H1 (cell line): ENCODE data around the gene IL1A. TPM values are rescaled to one million over a fixed set of nuclear protein-coding genes. Genes with fewer than 3 reads are reported as not detected.

Experiments used
- CTCF ChIA-PET: fragments of 300-600 bp; sonication (Branson Sonifier 250); formaldehyde crosslinking; loops from one replicate; lab custom pipeline; 2021; ENCODE audit not compliant: partially characterized antibody; lab: Charles Lee
- POLR2A ChIA-PET: fragments of 300-600 bp; sonication (Branson Sonifier 250); formaldehyde crosslinking; loops from one replicate; lab custom pipeline; 2021; ENCODE audit warnings: inconsistent platforms; ENCODE audit not compliant: partially characterized antibody; lab: Charles Lee
- DNase-seq, 2 experiments: peaks; one replicate each; pipeline versions ENCODE4 v3.0.0 to v3.0.0-alpha.2; 2010 to 2022; ENCODE audit warnings: low spot score in 2 of 2, low read depth in 1 of 2, mixed read lengths in 1 of 2
- FAIRE-seq: peaks from 2 replicates; lab custom pipeline; 2011; peaks lifted over from hg19 to GRCh38; lab: Jason Lieb, UNC
- H2AFZ ChIP-seq: 2 replicates; pipeline ENCODE4 v1.8.1; 2012; ENCODE audit warnings: low read length, inconsistent platforms
- H2AK5ac ChIP-seq: 2 replicates; pipeline ENCODE4 v1.6.1; 2013; ENCODE audit warnings: low read depth, low read length
- H2BK120ac ChIP-seq: replicated peaks from 2 replicates; pipeline ENCODE3; 2013; ENCODE audit warnings: low read depth, low read length, inconsistent platforms
- H2BK12ac ChIP-seq: 2 replicates; pipeline ENCODE4 v1.6.1; 2013; ENCODE audit warnings: low read depth, low read length
- H2BK15ac ChIP-seq: 2 replicates; pipeline ENCODE4 v1.6.1; 2013; ENCODE audit warnings: low read length
- H2BK20ac ChIP-seq: 2 replicates; pipeline ENCODE4 v1.6.1; 2013; ENCODE audit warnings: low read length
- H2BK5ac ChIP-seq: 2 replicates; pipeline ENCODE4 v1.6.1; 2013; ENCODE audit warnings: low read depth, low read length
- H3K14ac ChIP-seq: 2 replicates; pipeline ENCODE4 v1.6.1; 2013; ENCODE audit warnings: inconsistent platforms; ENCODE audit not compliant: insufficient read length
- H3K18ac ChIP-seq: 2 replicates; pipeline ENCODE4 v1.6.1; 2013; ENCODE audit warnings: low read length; ENCODE audit errors: extremely low read depth
- H3K23ac ChIP-seq: 2 replicates; pipeline ENCODE4 v1.6.1; 2013; ENCODE audit warnings: inconsistent platforms; ENCODE audit not compliant: insufficient read length
- H3K23me2 ChIP-seq: 2 replicates; pipeline ENCODE4 v1.6.1; 2013; ENCODE audit warnings: low read depth, low read length
- H3K27ac ChIP-seq: 2 replicates; pipeline ENCODE4 v1.6.1; 2011; ENCODE audit warnings: low read depth, low read length, inconsistent platforms
- H3K27me3 ChIP-seq, 4 experiments: replicated peaks in 1 of 4; 1 replicate in 1 of 4; 2 replicates in 3 of 4; pipeline versions ENCODE4 v1.6.1 to v1.8.1; 2011 to 2013; ENCODE audit warnings: low read length in 3 of 4, mild to moderate bottlenecking in 3 of 4, inconsistent platforms in 2 of 4, mixed read lengths in 2 of 4, moderate library complexity in 1 of 4; ENCODE audit not compliant: control insufficient read depth in 3 of 4, insufficient read depth in 3 of 4; ENCODE audit errors: extremely low read depth in 1 of 4
- H3K36me3 ChIP-seq, 4 experiments: 2 replicates each; pipeline versions ENCODE4 v1.6.1 to v1.8.1; 2011 to 2013; ENCODE audit warnings: mild to moderate bottlenecking in 4 of 4, low read length in 3 of 4, moderate library complexity in 2 of 4, control low read depth in 1 of 4, inconsistent platforms in 1 of 4; ENCODE audit not compliant: insufficient read depth in 4 of 4, control insufficient read depth in 2 of 4
- H3K4ac ChIP-seq: replicated peaks from 2 replicates; pipeline ENCODE3; 2013; ENCODE audit warnings: low read length, low read depth, mixed read lengths, inconsistent platforms; ENCODE audit not compliant: insufficient read length
- H3K4me1 ChIP-seq, 4 experiments: replicated peaks in 1 of 4; 1 replicate in 1 of 4; 2 replicates in 3 of 4; pipeline versions ENCODE4 v1.6.1 to v1.8.1; 2011 to 2013; ENCODE audit warnings: low read length in 3 of 4, inconsistent platforms in 2 of 4, mixed read lengths in 1 of 4; ENCODE audit not compliant: insufficient read depth in 4 of 4, control insufficient read depth in 3 of 4
- H3K4me2 ChIP-seq, 2 experiments: 2 replicates each; pipeline versions ENCODE4 v1.6.1 to v1.8.1; 2011 to 2013; ENCODE audit warnings: low read depth in 2 of 2, low read length in 2 of 2, control low read depth in 1 of 2, inconsistent platforms in 1 of 2, mild to moderate bottlenecking in 1 of 2; ENCODE audit not compliant: insufficient read depth in 1 of 2
- H3K4me3 ChIP-seq, 4 experiments: fragments of 200-600, 300-600 bp in 1 of 4; sonication (generic), shearing (Covaris generic), sonication (Bioruptor Twin) in 1 of 4; 2 replicates each; pipeline versions ENCODE4 v1.5.1 to v1.8.1; 2011 to 2016; ENCODE audit warnings: low read length in 4 of 4, low read depth in 3 of 4, control low read depth in 2 of 4, inconsistent platforms in 2 of 4, mild to moderate bottlenecking in 2 of 4, mixed read lengths in 1 of 4, moderate library complexity in 1 of 4; ENCODE audit not compliant: insufficient read depth in 2 of 4; ENCODE audit errors: extremely low read depth in 1 of 4
- H3K56ac ChIP-seq: replicated peaks from 2 replicates; pipeline ENCODE3; 2013; ENCODE audit warnings: low read depth, mild to moderate bottlenecking, mixed read lengths, low read length, inconsistent platforms; ENCODE audit not compliant: insufficient read length
- H3K79me1 ChIP-seq: 2 replicates; pipeline ENCODE4 v1.6.1; 2013; ENCODE audit warnings: low read depth, low read length, control low read depth
- H3K79me2 ChIP-seq, 2 experiments: 2 replicates each; pipeline versions ENCODE4 v1.6.1 to v1.8.1; 2012 to 2013; ENCODE audit warnings: low read length in 2 of 2, mild to moderate bottlenecking in 2 of 2, inconsistent platforms in 1 of 2; ENCODE audit not compliant: insufficient read depth in 2 of 2, control insufficient read depth in 1 of 2
- H3K9ac ChIP-seq, 4 experiments: replicated peaks in 1 of 4; 1 replicate in 1 of 4; 2 replicates in 3 of 4; pipeline versions ENCODE4 v1.6.1 to v1.8.1; 2011 to 2013; ENCODE audit warnings: low read depth in 3 of 4, low read length in 3 of 4, control low read depth in 2 of 4, mild to moderate bottlenecking in 2 of 4, moderate library complexity in 2 of 4, inconsistent platforms in 1 of 4; ENCODE audit errors: extremely low read depth in 1 of 4
- H3K9me3 ChIP-seq, 2 experiments: 2 replicates each; pipeline versions ENCODE4 v1.6.1 to v1.8.1; 2012 to 2013; ENCODE audit warnings: mild to moderate bottlenecking in 2 of 2, moderate library complexity in 2 of 2, control low read depth in 1 of 2, inconsistent platforms in 1 of 2, low read depth in 1 of 2, low read length in 1 of 2, mixed read lengths in 1 of 2; ENCODE audit not compliant: insufficient read depth in 2 of 2
- H4K20me1 ChIP-seq, 2 experiments: replicated peaks in 1 of 2; 2 replicates each; pipeline versions ENCODE3 to v1.8.1; 2011 to 2013; ENCODE audit warnings: inconsistent platforms in 2 of 2, low read length in 2 of 2, mild to moderate bottlenecking in 1 of 2; ENCODE audit not compliant: insufficient read depth in 2 of 2, control insufficient read depth in 1 of 2
- H4K5ac ChIP-seq: 2 replicates; pipeline ENCODE4 v1.6.1; 2013; ENCODE audit warnings: low read length, low read depth, mixed read lengths, inconsistent platforms; ENCODE audit not compliant: insufficient read length
- H4K8ac ChIP-seq: 2 replicates; pipeline ENCODE4 v1.8.0; 2013; ENCODE audit warnings: mild to moderate bottlenecking, moderate library complexity, low read length, inconsistent platforms; ENCODE audit not compliant: insufficient read depth; ENCODE audit errors: extremely low read depth
- H4K91ac ChIP-seq: replicated peaks from 2 replicates; pipeline ENCODE3; 2013; ENCODE audit warnings: low read length, mixed read lengths, inconsistent platforms; ENCODE audit not compliant: insufficient read length
- ATF2 ChIP-seq: IDR thresholded peaks from 2 replicates; pipeline ENCODE4 v1.6.1; 2012; ENCODE audit warnings: low read length, inconsistent platforms
- CHD1 ChIP-seq: IDR thresholded peaks from 2 replicates; pipeline ENCODE4 v1.6.1; 2012; ENCODE audit warnings: low read depth, low read length, improper control_type of control experiment
- E2F6 ChIP-seq: IDR thresholded peaks from 2 replicates; pipeline ENCODE4 v1.6.1; 2012; ENCODE audit warnings: inconsistent platforms
- EP300 ChIP-seq, 2 experiments: IDR thresholded peaks; 1 replicate in 1 of 2; 2 replicates in 1 of 2; pipeline ENCODE4 v1.6.1; 2011 to 2012; ENCODE audit warnings: low read depth in 2 of 2, low read length in 2 of 2, mild to moderate bottlenecking in 2 of 2, borderline replicate concordance in 1 of 2, inconsistent platforms in 1 of 2, moderate library complexity in 1 of 2
- JUN ChIP-seq: IDR thresholded peaks from 2 replicates; pipeline ENCODE4 v1.6.1; 2011; ENCODE audit warnings: low read depth, mild to moderate bottlenecking, improper control_type of control experiment, low read length
- KDM1A ChIP-seq: fragments of 200-600, 300-600 bp; sonication (generic); IDR thresholded peaks from 2 replicates; pipeline ENCODE4 v1.7.1; 2016; ENCODE audit warnings: mild to moderate bottlenecking, low read length, borderline replicate concordance
- PHF8 ChIP-seq: fragments of 200-600 bp; sonication (generic); conservative IDR thresholded peaks from 2 replicates; pipeline ENCODE4 v1.7.1; 2012; ENCODE audit warnings: low read depth, mild to moderate bottlenecking, inconsistent platforms, low read length, moderate library complexity
- RFX5 ChIP-seq: IDR thresholded peaks from 2 replicates; pipeline ENCODE4 v1.6.1; 2011; ENCODE audit warnings: low read depth, low read length, improper control_type of control experiment, borderline replicate concordance
- TAF1 ChIP-seq: IDR thresholded peaks from 2 replicates; pipeline ENCODE4 v1.6.1; 2011; ENCODE audit warnings: mild to moderate bottlenecking, low read depth, low read length
- WGBS, 2 experiments: shearing (Covaris generic) in 1 of 2; methylation state at CpG; one replicate each; pipeline versions ENCODE4 v1.1.6 to v1.1.7; 2013 to 2015; ENCODE audit warnings: low lambda C conversion rate in 2 of 2, mixed read lengths in 2 of 2, inconsistent platforms in 1 of 2, low coverage in 1 of 2, missing lambda C conversion rate in 1 of 2; ENCODE audit not compliant: insufficient replicate concordance in 2 of 2, insufficient coverage in 1 of 2, insufficient read length in 1 of 2; ENCODE audit errors: extremely low coverage in 1 of 2, missing lambda C conversion rate in 1 of 2; 5-methylcytosine and 5-hydroxymethylcytosine counted together
- polyA plus RNA-seq, 7 experiments: library from polyadenylated mRNA; depleted of rRNA in 3 of 7; stranded (reverse) in 5 of 7; unstranded in 2 of 7; fragments of >200 nt in 5 of 7; fragments of 200-250 nt in 2 of 7; gene quantifications; 1 replicate in 5 of 7; 2 replicates in 1 of 7; 4 replicates in 1 of 7; pipeline versions ENCODE4 v1.2.1 to v1.2.3, GENCODE V29; 2011 to 2013; ENCODE audit warnings: missing spikeins in 2 of 7, mixed read lengths in 2 of 7
- total RNA-seq: library from RNA; stranded (reverse); fragmentation: NEBNext Ultra II Directional; extraction: Animal tissue kit (Norgen Biotek cat#: 25700); gene quantifications from 2 replicates; pipeline ENCODE4 v1.2.1, GENCODE V29; 2021

Gene IL1A
- total and polyA plus RNA-seq, 2 of the 8 experiments (the other 6 are each of a cell fraction or from before 2014, with no cell fraction given): 0.32 to 0.74 TPM

GRCh38 chr2:112740527-112740926 is 43.8 kb downstream of the IL1A start:
- POLR2A ChIA-PET: no interaction called here
- H4K91ac ChIP-seq: no peak overlapping the region

More at GRCh38 chr2:112740527-112740926, 43.8 kb downstream of the IL1A start:
- FAIRE-seq: no peak
- Histone ChIP-seq H3K27ac (no peak overlapping the region), H3K9ac (no peak overlapping the region), H3K4me3 (no peak overlapping the region), H3K56ac (no peak overlapping the region), H3K4me2 (no peak overlapping the region), H2BK120ac (no peak overlapping the region), H2BK5ac (no peak overlapping the region), H3K79me1 (no peaks in the 10 kb centered on the region), H3K4ac (no peak overlapping the region), H3K14ac (no peak overlapping the region)
- DNase-seq: no peak
- TF ChIP-seq PHF8 (no peak), RFX5 (no peak), CHD1 (no peak), TAF1 (no peak), KDM1A (no peak), E2F6 (no peak), JUN (no peak), ATF2 (no peak), EP300 (IDR thresholded peaks at IDR 0.05; ENCODE audit: borderline replicate concordance in 1 of 2, low read depth in 2 of 2, low read length in 2 of 2) (no peak)
- TF ChIP-seq, all 59 proteins: peak for 0
- no peak overlapping the region for H3K18ac ChIP-seq
- H2BK15ac ChIP-seq: no peak overlapping the region
- H3K27me3 ChIP-seq: no peaks in the 10 kb centered on the region
- CTCF ChIA-PET: interaction anchor here (0.6 to 4.6 kb wide), 9 partner anchors 9 to 218 kb away, joined by 3 to 40 read pairs (median 4); no protein-coding TSS in a partner anchor
- no peak overlapping the region for H3K23ac ChIP-seq
- H2BK12ac ChIP-seq: no peak overlapping the region
- H2AFZ ChIP-seq: no peak overlapping the region
- no peaks in the 10 kb centered on the region for H3K9me3 ChIP-seq
- no peak overlapping the region for H2AK5ac ChIP-seq
- no peaks in the 10 kb centered on the region for H4K20me1 ChIP-seq
- H3K79me2 ChIP-seq: no peaks in the 10 kb centered on the region
- no peak overlapping the region for H4K8ac ChIP-seq
- H2BK20ac ChIP-seq: no peak overlapping the region
- H3K23me2 ChIP-seq: no peaks in the 10 kb centered on the region
- WGBS, 2 experiments: 84% methylated on average over 7 of the region's 7 CpGs; no CpG with 5 or more reads in 1 of the 2 experiments
- H3K36me3 ChIP-seq: peaks cover 2 to 36% (median 25%) of the 10 kb centered on the region in 4 experiments; a peak in 7 of 8 replicates
- H4K5ac ChIP-seq: no peak overlapping the region
- no peaks in the 10 kb centered on the region for H3K4me1 ChIP-seq
